HepG2 (cell line): ENCODE measurements around the gene SLC19A1. TPM values are rescaled to one million over a fixed set of nuclear protein-coding genes. Genes with fewer than 3 reads are reported as not detected.
A peak's percentile ranks its signal among the peaks of the same experiment; 100 is the strongest.

Experiments used
- ATAC-seq: fragments of 200-7000 bp; cut with Tn5 transposase; 3 replicates; pipeline ENCODE4 v1.9.1; 2020; ENCODE audit warnings: mild to moderate bottlenecking, moderate library complexity
- BruUV-seq: library from RNA; stranded (reverse); fragments of 400-500 nt; replicated peaks from 2 replicates; lab custom pipeline; 2021; lab: Mats Ljungman, UMichigan
- CTCF ChIA-PET: fragments of 300-600 bp; formaldehyde crosslinking; extraction: SDS; loops from one replicate; lab custom pipeline; 2021; ENCODE audit warnings: low total read pairs, inconsistent platforms, low intra/inter-chr PET ratio; lab: Yijun Ruan, JAX
- POLR2A ChIA-PET: fragments of 350-600 bp; sonication (Branson Sonifier 250); formaldehyde crosslinking; loops from one replicate; lab custom pipeline; 2020; ENCODE audit warnings: antibody characterized with exemption, inconsistent platforms; lab: Yijun Ruan, JAX
- DNase-seq: peaks from one replicate; pipeline ENCODE4 v3.0.0-alpha.2; 2015; ENCODE audit warnings: low spot score
- FAIRE-seq: peaks from 3 replicates; lab custom pipeline; 2011; peaks lifted over from hg19 to GRCh38; lab: Jason Lieb, UNC
- H2AFZ ChIP-seq: one replicate; pipeline ENCODE4 v1.6.1; 2011; ENCODE audit warnings: low read length, inconsistent platforms
- H3K27ac ChIP-seq: fragments of 300-600 bp; 3 replicates; pipeline ENCODE4 v1.8.0; 2011; ENCODE audit warnings: mixed run types, mild to moderate bottlenecking, mixed read lengths, low read length, inconsistent platforms; ENCODE audit not compliant: insufficient read depth; ENCODE audit errors: extremely low read length
- H3K27me3 ChIP-seq, 2 experiments: fragments of 200-600 bp in 1 of 2; 2 replicates in 1 of 2; 3 replicates in 1 of 2; pipeline versions ENCODE4 v1.6.0 to v1.8.0; 2011; ENCODE audit warnings: low read length in 2 of 2, mild to moderate bottlenecking in 2 of 2, moderate library complexity in 2 of 2, inconsistent platforms in 1 of 2; ENCODE audit not compliant: insufficient read depth in 2 of 2, control insufficient read depth in 1 of 2
- H3K36me3 ChIP-seq, 2 experiments: fragments of 200-600 bp in 1 of 2; replicated peaks in 1 of 2; 2 replicates in 1 of 2; 3 replicates in 1 of 2; pipeline versions ENCODE4 v1.5.1 to v1.8.0; 2011; ENCODE audit warnings: low read length in 2 of 2, inconsistent platforms in 1 of 2; ENCODE audit not compliant: insufficient read depth in 2 of 2, control insufficient read depth in 1 of 2
- H3K4me1 ChIP-seq: 2 replicates; pipeline ENCODE4 v1.5.1; 2012; ENCODE audit warnings: low read length, inconsistent platforms; ENCODE audit not compliant: insufficient read depth
- H3K4me2 ChIP-seq: 2 replicates; pipeline ENCODE4 v1.6.0; 2011; ENCODE audit warnings: low read depth, low read length, inconsistent platforms
- H3K4me3 ChIP-seq, 3 experiments: fragments of 200-600 bp in 1 of 3; sonication (generic), shearing (Covaris generic) in 1 of 3; replicated peaks in 1 of 3; 2 replicates each; pipeline ENCODE4 v1.5.1; 2011 to 2016; ENCODE audit warnings: low read length in 3 of 3, inconsistent platforms in 2 of 3, low read depth in 2 of 3, mild to moderate bottlenecking in 2 of 3, control low read depth in 1 of 3, mixed read lengths in 1 of 3; ENCODE audit not compliant: insufficient read depth in 1 of 3
- H3K79me2 ChIP-seq: one replicate; pipeline ENCODE4 v1.6.1; 2011; ENCODE audit warnings: low read length, inconsistent platforms; ENCODE audit not compliant: insufficient read depth
- H3K9ac ChIP-seq: 2 replicates; pipeline ENCODE4 v1.6.0; 2011; ENCODE audit warnings: mild to moderate bottlenecking, low read depth, low read length, inconsistent platforms; ENCODE audit not compliant: insufficient read depth
- H3K9me3 ChIP-seq: 2 replicates; pipeline ENCODE4 v1.5.1; 2012; ENCODE audit warnings: mild to moderate bottlenecking, low read length
- H4K20me1 ChIP-seq: 2 replicates; pipeline ENCODE4 v1.6.0; 2011; ENCODE audit warnings: inconsistent platforms, mild to moderate bottlenecking, low read length, moderate library complexity; ENCODE audit not compliant: insufficient read depth
- AGO2 ChIP-seq: fragments of 200-400 bp; formaldehyde crosslinking; optimal IDR thresholded peaks from 2 replicates; pipeline ENCODE3; 2017; ENCODE audit warnings: mild to moderate bottlenecking, low read depth, low read length, moderate library complexity
- EEA1 ChIP-seq: sonication (generic); formaldehyde crosslinking; IDR thresholded peaks from 2 replicates; pipeline ENCODE4 v1.5.1; 2020; ENCODE audit warnings: mild to moderate bottlenecking, missing genetic modification reagents, borderline replicate concordance
- FOXA1 ChIP-seq, 2 experiments: fragments of 450-650 bp in 1 of 2; sonication (generic) in 1 of 2; formaldehyde crosslinking in 1 of 2; IDR thresholded peaks; 2 replicates each; pipeline versions ENCODE4 v1.4.0 to v1.6.1; 2016 to 2020; ENCODE audit warnings: missing genetic modification reagents in 1 of 2
- FOXC1 ChIP-seq: sonication (generic); formaldehyde crosslinking; IDR thresholded peaks from 2 replicates; pipeline ENCODE4 v1.8.0; 2022; ENCODE audit warnings: mild to moderate bottlenecking, missing genetic modification reagents, borderline replicate concordance
- FOXK1 ChIP-seq: sonication (generic); formaldehyde crosslinking; IDR thresholded peaks from 2 replicates; pipeline ENCODE4 v1.4.0; 2020; ENCODE audit warnings: low read depth, missing genetic modification reagents, borderline replicate concordance
- FOXP1 ChIP-seq, 2 experiments: fragments of 450-650 bp in 1 of 2; IDR thresholded peaks; 2 replicates each; pipeline ENCODE4 v1.6.1; 2017 to 2018; ENCODE audit warnings: antibody characterized with exemption in 1 of 2
- IKZF1 ChIP-seq: fragments of 450-650 bp; IDR thresholded peaks from 2 replicates; pipeline ENCODE4 v1.7.1; 2016
- KAT2B ChIP-seq: fragments of 150-350 bp; IDR thresholded peaks from 2 replicates; pipeline ENCODE4 v1.6.1; 2014; ENCODE audit warnings: low read depth, low read length, borderline replicate concordance
- RBFOX2 ChIP-seq: fragments of 200-400 bp; formaldehyde crosslinking; IDR thresholded peaks from 2 replicates; pipeline ENCODE4 v1.6.1; 2017; ENCODE audit warnings: low read depth, mild to moderate bottlenecking, low read length
- THAP7 ChIP-seq: sonication (generic); formaldehyde crosslinking; IDR thresholded peaks from 2 replicates; pipeline ENCODE4 v1.8.1; 2023; ENCODE audit warnings: mild to moderate bottlenecking, missing genetic modification reagents
- WIZ ChIP-seq: sonication (generic); formaldehyde crosslinking; IDR thresholded peaks from 2 replicates; pipeline ENCODE4 v1.5.1; 2020; ENCODE audit warnings: mild to moderate bottlenecking, missing genetic modification reagents
- ZFP1 ChIP-seq: IDR thresholded peaks from 2 replicates; pipeline ENCODE4 v1.6.1; 2016
- ZNF207 ChIP-seq: fragments of 450-650 bp; IDR thresholded peaks from 2 replicates; pipeline ENCODE4 v1.6.1; 2016; ENCODE audit warnings: antibody characterized with exemption, borderline replicate concordance
- ZNF282 ChIP-seq: fragments of 450-650 bp; IDR thresholded peaks from 2 replicates; pipeline ENCODE4 v1.6.1; 2018; ENCODE audit not compliant: partially characterized antibody
- ZNF350 ChIP-seq: sonication (generic); formaldehyde crosslinking; IDR thresholded peaks from 2 replicates; pipeline ENCODE4 v1.4.0; 2020; ENCODE audit warnings: mild to moderate bottlenecking, low read depth, missing genetic modification reagents, borderline replicate concordance
- ZNF589 ChIP-seq: sonication (generic); formaldehyde crosslinking; conservative IDR thresholded peaks from 2 replicates; pipeline ENCODE4 v1.8.0; 2022; ENCODE audit warnings: mild to moderate bottlenecking, moderate library complexity, missing genetic modification reagents
- WGBS: methylation state at CpG from one replicate; pipeline ENCODE4 v1.1.6; 2017; ENCODE audit warnings: low lambda C conversion rate; 5-methylcytosine and 5-hydroxymethylcytosine counted together
- in situ Hi-C: cut with HindIII; loops from 2 replicates; pipeline ENCODE4 v1.10.0; 2017; ENCODE audit warnings: low pct_unique_long_range_greater_than_20kb; ENCODE audit not compliant: extremely low pct_ligation_motif_present
- intact Hi-C: fragments of 100-400 bp; cut with micrococcal nuclease; formaldehyde crosslinking; loops from one replicate; pipeline ENCODE4 v1.10.0; 2022; ENCODE audit not compliant: unreplicated experiment
- polyA plus RNA-seq, 8 experiments: library from polyadenylated mRNA; depleted of rRNA in 3 of 8; stranded (reverse) in 7 of 8; unstranded in 1 of 8; fragments of >200 nt; fragmentation: Illumina TruSeq in 4 of 8; extraction: Trizol in 4 of 8; gene quantifications; 2 replicates each; pipeline versions ENCODE4 v1.2.1 to v1.2.3, GENCODE V29; 2011 to 2016; ENCODE audit warnings: low read depth in 4 of 8, missing spikeins in 1 of 8, mixed read lengths in 1 of 8; ENCODE audit not compliant: insufficient read depth in 1 of 8
- total RNA-seq, 5 experiments: library from RNA; depleted of rRNA; stranded (reverse); fragments of >200 nt; fragmentation: Illumina TruSeq; extraction: Trizol; gene quantifications; 2 replicates each; pipeline ENCODE4 v1.2.3, GENCODE V29; 2016; ENCODE audit warnings: low read depth in 1 of 5

The SLC19A1 gene
- total and polyA plus RNA-seq, 2 of the 13 experiments (the other 11 are each of a cell fraction or from before 2014, with no cell fraction given): 21.8 to 23.0 TPM

- intact Hi-C loops (no loop called here), in situ Hi-C loops (no loop called here)
- peaks cover 20 to 52% of the 10 kb centered on the region in 2 experiments for H3K36me3 ChIP-seq
- FAIRE-seq (no peak), DNase-seq (no peak), ATAC-seq (no peak)
- POLR2A ChIA-PET: no interaction called here
- peaks cover 23% of the 10 kb centered on the region for H3K79me2 ChIP-seq
- no peaks in the 10 kb centered on the region for H4K20me1 ChIP-seq
- no peak overlapping the region for H3K4me2 ChIP-seq
- H3K4me1 ChIP-seq: peaks cover 42% of the 10 kb centered on the region
- no peak overlapping the region for H2AFZ ChIP-seq
- 97% methylated on average over 10 of the region's 43 CpGs for WGBS
- BruUV-seq: no TSS peak
- no peaks in the 10 kb centered on the region for H3K27me3 ChIP-seq
- no peak overlapping the region for H3K9ac ChIP-seq
- CTCF ChIA-PET: no interaction called here
- H3K9me3 ChIP-seq: no peaks in the 10 kb centered on the region
- no peak overlapping the region for H3K4me3 ChIP-seq
- TF ChIP-seq ZFP1 (CRISPR knock-in tag) (no peak), RBFOX2 (peak; percentile 28; the same call in 1 of the 2 replicates)
- no peak overlapping the region for H3K27ac ChIP-seq
These were observed 67.1 kb downstream of the SLC19A1 start for GRCh38 chr21:45475004-45475685.

GRCh38 chr21:45474323-45474950 lies 67.8 kb downstream of the SLC19A1 start:
- ATAC-seq: no peak
- in situ Hi-C loops (no loop called here), intact Hi-C loops (no loop called here)
- peaks cover 23% of the 10 kb centered on the region for H3K79me2 ChIP-seq
- WGBS: 99% methylated on average over 18 of the region's 18 CpGs
- peak overlapping the region; percentile 99 for H3K27ac ChIP-seq
- CTCF ChIA-PET: no interaction called here
- peaks cover 48% of the 10 kb centered on the region for H3K4me1 ChIP-seq
- peaks cover 18 to 49% of the 10 kb centered on the region in 2 experiments for H3K36me3 ChIP-seq
- no peak overlapping the region for H3K9ac ChIP-seq
- H3K27me3 ChIP-seq: no peaks in the 10 kb centered on the region
- FAIRE-seq: no peak
- no peak for DNase-seq
- H4K20me1 ChIP-seq: no peaks in the 10 kb centered on the region
- no peak overlapping the region for H3K4me3 ChIP-seq
- no peak overlapping the region for H2AFZ ChIP-seq
- H3K9me3 ChIP-seq: no peaks in the 10 kb centered on the region
- POLR2A ChIA-PET: interaction anchor here (0.5 kb wide), 1 partner anchor 231 kb away, joined by 3 read pairs; no protein-coding TSS in a partner anchor
- no peak overlapping the region for H3K4me2 ChIP-seq
- no TSS peak for BruUV-seq
- no peak for TF ChIP-seq ZNF589 (CRISPR knock-in tag)
- no peak for TF ChIP-seq WIZ (CRISPR knock-in tag)
- 0 out of 2 replicates have a peak, but pooled peaks have one; percentile 59 for TF ChIP-seq IKZF1
- no peak for TF ChIP-seq KAT2B
- TF ChIP-seq ZNF207: peak; percentile 68; the same call in 1 of the 2 replicates
- no peak for TF ChIP-seq THAP7 (CRISPR knock-in tag)
- TF ChIP-seq ZNF282: peak; percentile 14
- TF ChIP-seq FOXK1: no peak
- TF ChIP-seq ZNF350 (CRISPR knock-in tag): no peak
- peak; percentile 56; the same call in 1 of the 2 replicates for TF ChIP-seq RBFOX2
- 0 out of 2 replicates have a peak, but pooled peaks have one; percentile 10 for TF ChIP-seq FOXP1 (IDR thresholded peaks at IDR 0.05)
- no peak for TF ChIP-seq FOXP1 (CRISPR knock-in tag; IDR thresholded peaks at IDR 0.05)
- peak; percentile 71 for TF ChIP-seq AGO2
- TF ChIP-seq FOXA1 (IDR thresholded peaks at IDR 0.05): 0 out of 2 replicates have a peak, but pooled peaks have one; percentile 29
- TF ChIP-seq FOXA1 (CRISPR knock-in tag; IDR thresholded peaks at IDR 0.05): no peak
- TF ChIP-seq FOXC1 (CRISPR knock-in tag): no peak
- no peak for TF ChIP-seq EEA1 (CRISPR knock-in tag)
